ENCODE data around the gene PPIB.
A peak's percentile ranks its signal among the peaks of the same experiment; 100 is the strongest.

The PPIB gene

DNA sequence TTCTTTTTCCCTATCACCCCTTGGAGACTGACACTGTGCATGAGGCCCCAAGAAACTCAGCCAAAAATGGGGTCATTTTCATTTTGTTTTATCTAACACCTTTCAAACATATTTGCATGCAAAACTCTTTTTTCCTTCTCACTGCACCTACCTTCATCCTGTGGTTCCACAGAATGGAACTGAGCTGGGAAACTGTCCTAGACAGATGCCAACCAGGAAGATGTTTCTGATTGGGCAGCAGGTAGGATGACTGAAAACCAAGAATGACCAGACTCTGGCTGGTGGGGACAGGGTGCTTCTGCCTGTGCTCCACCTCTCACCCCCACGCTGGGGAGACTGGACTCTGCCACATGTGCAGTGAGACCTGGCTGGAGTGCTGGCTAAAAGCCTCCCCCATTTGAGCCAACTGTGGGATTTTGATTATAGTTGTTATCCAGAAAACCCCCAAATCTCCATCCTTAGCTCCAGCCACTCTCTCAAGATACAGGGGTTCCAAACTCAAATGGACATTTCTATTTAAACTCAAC lies 5.2 kb downstream of the PPIB start:
- no peak for DNase-seq

DNA sequence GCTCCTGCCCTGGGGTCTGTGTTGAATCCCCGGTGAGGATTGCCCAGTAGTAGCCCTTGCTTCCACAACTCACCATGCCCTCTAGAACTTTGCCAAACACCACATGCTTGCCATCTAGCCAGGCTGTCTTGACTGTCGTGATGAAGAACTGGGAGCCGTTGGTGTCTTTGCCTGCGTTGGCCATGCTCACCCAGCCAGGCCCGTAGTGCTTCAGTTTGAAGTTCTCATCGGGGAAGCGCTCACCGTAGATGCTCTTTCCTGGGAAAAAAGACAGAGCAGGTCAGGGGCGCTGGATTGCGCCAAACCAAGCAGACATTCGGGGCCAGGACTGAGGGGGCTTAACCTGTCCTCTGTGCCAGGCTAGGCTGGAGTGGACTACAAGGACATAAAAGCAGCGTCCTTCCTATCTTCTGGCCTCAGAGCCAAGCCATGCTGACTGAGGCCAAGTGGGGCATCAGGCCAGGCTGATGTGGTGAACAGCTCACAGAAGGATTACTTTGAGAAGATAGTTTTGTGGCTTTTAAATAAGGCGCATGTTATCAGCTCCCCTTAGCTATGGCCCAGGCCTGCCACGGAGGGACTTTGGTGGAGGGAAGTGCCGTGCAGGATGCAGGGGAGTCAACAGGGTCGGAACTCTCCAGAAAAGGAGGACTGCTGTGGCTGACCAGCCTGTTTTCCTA lies 6.0 kb downstream of the PPIB start:
- no peak for DNase-seq

DNA sequence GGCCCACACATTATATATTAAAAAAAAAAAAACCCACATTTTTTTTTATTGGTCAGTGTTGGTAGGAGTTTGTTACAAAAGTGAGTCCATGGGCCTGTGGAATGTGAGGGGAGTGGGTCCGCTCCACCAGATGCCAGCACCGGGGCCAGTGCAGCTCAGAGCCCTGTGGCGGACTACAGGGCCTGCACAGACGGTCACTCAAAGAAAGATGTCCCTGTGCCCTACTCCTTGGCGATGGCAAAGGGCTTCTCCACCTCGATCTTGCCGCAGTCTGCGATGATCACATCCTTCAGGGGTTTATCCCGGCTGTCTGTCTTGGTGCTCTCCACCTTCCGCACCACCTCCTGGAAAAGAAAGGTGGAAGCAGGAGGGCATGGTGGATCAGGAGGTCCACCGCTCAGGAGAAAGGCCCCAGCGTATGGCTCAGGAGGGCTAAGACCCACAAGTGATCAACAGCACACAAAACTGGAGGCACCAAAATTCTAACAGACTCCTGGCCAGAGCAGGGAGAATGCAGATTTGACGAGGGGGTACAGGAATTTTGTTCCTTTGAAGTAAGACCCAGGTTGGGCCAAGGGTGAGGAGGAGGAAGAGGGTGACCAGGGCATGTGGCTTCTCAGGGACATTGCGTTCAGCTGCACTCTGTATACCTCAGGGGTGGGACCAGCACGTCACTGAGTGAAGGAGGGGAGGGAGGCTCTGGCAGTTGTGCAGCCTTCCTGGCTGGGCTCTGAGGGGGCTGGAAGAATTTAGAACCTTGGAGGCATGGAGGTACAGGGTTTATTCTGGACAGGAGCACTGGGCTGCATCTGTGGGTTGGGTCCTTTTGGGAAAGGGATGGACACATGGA lies 6.8 kb downstream of the PPIB start:
- DNase-seq = no peak

DNA sequence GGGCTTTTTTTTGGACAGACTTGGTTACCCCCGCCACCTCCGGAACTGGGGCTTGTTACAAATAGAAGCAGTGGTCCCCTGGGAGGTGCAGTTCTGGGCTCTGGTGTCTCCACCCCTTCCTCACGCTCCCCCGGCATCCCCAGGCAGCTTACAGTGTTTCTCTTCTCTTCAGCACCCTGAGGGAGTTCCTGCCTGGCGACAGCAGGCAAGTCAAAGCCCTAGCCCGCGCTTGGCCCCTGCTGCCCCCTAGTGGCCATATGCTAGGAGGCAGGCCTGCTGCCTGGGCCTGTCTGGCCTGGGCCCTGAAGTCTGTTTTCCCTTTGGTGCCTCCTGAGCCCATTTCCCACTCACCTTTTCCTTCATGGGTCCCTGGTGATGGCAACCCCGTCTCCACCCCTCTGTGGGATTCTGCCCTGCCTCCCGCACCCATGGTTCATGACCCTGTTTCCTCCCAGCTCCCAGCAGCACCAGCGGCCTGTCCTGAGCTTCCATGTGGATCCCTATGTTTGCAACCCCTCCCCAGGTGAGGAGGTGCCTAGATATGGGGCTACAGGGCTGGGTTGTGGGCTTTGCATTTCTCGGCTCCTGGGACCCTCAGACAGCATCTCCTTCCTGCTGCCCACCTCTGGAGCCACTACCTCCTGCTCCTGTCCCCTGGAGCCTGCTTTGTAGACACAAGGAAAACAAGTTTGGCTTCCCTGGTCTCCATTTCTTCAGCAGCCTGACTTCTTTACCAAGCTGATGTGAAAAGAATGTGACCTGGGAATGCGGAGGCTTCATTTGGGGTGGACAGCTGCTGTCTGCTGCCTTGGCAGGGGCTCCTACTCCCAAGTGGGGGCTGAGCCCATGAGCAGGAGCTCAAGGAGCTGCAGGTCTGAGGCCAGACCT lies 9.1 kb downstream of the PPIB start:
- peak; percentile 77 for DNase-seq

DNA sequence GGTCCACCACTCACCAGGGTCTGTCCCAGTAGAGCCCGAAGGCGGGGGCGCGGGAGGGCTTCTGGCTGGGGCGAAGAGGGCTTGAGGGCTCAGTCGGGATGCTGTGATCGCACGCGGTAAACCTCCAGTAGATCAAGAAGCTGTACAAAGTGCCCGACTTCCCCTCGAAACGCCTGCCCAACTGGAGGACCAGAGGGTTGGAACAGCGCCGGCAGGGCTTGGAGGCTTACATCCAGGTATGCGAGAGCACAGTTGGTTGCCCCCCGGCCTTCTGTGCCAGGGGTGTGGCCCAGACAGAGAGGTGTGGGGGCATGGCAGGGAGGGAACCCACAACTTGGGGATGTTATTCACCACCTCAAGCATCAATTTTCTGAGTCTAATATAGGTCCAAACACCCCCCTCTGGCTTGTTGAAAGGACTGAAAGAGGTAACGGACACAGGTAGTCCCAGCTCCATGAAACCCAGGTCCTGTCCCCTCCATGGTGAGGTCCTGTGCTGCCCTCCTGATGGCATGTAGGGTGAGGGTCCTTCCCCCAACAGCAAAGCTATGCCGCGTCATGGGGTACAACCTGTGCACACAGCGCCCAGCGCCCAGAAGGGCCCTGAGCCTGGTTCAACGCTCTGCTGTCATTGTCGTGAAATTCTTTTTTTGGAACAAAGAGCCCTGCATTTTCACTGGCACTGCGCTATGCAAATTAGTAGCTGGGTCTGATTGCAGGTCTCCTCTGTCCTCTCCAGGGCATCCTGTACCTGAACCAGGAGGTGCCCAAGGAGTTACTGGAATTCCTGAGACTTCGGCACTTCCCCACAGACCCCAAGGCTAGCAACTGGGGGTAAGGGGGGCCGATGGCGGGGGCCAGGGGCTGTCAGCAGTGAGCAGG lies 10.1 kb downstream of the PPIB start:
- DNase-seq = no peak

DNA sequence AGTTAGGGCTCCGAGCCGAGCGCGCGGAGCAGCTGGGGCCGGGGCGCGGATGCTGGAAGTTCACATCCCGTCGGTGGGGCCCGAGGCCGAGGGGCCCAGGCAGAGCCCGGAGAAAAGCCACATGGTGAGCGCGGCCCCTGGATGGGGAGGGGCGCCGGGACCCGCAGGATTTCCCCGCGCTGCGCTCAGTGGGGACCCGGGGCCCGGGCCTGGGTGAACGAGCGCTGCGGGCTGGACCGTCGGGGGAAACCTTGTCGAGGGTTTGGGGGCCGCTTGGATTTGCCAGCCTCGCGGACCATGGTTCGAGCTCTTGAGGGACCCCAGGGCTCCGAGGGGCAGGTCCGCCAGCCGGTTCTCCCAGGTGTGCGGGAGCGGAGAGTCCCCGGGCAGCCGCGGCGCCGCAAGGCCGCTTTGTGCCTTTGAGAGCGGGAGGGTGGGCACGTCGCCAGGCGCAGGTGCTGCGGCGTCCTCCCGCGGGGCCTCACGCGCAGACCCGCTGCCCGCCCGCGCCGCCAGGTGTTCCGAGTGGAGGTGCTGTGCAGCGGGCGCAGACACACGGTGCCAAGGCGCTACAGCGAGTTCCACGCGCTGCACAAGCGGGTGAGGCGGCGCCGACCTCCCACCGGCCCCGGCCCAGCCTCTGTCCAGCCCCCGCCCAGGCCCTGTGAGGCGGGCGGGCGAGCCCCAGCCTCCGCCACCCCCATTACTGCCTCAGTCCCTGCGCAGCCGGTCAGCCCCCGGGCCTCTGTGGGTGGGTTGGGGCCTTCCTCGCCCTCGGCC lies 10.9 kb downstream of the PPIB start, which contains the start of gene SNX22:
TSS of gene SNX22 (plus strand) at position 5 of the 780 bp plus-strand sequence. CDS start at position 50, 45 bp downstream.
- no peak for DNase-seq

DNA sequence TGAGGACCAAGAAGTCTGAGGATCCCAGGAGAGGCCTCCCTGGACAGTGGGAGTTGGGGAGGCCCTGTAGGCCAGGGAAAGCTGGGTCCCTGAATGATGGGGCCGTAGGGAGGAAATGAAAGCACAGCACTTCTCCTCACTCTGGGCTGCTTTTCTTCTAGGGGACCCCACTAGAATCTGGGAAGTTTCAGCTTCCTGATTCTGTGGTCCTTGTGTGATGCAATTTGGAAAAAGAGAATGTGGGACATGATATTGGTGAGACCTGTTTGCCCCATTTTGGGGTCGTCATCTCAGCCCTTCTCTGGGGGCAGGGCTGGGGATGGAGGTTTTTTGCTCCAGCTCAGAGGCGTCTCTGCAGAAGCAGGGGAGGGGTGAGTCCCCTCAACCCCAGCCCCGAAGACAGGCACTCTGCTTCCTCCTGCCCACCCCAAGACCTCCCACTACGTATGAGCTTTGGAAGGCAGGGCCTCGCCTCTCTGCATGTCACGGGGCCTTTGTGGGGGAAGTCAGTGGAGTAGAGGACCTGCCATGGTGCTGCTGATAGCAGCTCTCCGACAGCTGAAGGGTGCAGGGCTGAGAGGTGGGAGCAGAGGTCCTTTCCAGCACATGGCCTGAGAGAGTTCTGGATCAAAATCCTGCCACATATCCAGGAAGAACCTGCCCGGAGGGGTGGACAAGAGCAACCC lies 12.8 kb downstream of the PPIB start:
- no peak for DNase-seq

DNA sequence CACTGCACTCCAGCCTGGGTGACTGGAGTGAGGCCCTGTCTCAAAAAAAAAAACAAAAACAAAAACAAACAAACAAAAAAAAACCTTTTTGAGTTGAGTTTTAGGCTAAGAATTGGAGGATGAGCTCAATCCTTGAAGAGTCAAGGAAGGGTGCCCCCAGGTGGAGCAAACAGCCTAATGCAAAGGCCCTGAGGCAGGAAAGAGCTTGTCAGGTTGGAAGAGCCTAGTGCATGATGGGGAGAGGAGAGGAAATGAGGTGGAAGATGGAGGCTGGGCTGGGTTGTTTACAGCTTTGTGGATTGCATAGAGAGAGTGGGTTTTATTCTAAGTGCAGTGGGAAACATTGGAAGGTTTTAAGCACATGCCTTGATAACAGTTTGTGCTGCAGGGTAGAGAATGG lies 13.4 kb downstream of the PPIB start:
- DNase-seq = no peak

DNA sequence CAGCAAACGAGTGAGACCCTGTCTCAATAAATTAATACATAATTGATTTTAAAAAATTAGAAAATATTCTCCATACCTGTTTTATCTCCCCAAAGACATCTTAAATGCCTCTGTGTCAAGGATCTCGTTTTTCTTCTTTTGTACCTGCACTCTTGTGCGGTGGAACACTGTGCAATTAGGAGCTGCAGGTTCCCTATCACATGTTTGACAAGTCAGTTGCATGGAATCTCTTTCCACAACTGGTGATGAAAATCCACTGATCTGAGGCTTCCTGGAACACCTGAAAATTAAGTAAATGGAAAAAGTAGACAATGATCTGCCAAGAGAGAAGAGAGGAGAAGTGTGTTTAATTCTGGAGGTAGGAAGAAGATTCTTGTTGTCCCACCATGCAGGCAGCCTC lies 14.2 kb downstream of the PPIB start:
- no peak for DNase-seq

DNA sequence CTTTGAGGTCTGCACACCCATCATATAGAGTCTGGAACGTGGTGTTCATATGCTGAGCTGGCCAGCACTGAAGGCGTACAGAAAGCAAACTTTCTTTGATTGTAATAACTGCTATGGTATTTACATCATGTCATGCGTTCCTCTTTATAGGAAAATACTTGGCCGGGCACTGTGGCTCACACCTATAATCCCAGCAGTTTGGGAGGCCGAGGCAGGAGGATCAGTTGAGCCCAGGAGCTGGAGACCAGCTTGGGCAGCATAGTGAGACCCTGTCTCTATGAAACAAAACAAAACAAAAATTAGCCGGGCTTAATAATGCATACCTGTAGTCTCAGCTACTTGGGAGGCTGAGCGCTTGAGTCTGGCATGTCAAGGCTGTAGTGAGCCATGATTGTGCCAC lies 14.7 kb downstream of the PPIB start:
- DNase-seq = no peak

DNA sequence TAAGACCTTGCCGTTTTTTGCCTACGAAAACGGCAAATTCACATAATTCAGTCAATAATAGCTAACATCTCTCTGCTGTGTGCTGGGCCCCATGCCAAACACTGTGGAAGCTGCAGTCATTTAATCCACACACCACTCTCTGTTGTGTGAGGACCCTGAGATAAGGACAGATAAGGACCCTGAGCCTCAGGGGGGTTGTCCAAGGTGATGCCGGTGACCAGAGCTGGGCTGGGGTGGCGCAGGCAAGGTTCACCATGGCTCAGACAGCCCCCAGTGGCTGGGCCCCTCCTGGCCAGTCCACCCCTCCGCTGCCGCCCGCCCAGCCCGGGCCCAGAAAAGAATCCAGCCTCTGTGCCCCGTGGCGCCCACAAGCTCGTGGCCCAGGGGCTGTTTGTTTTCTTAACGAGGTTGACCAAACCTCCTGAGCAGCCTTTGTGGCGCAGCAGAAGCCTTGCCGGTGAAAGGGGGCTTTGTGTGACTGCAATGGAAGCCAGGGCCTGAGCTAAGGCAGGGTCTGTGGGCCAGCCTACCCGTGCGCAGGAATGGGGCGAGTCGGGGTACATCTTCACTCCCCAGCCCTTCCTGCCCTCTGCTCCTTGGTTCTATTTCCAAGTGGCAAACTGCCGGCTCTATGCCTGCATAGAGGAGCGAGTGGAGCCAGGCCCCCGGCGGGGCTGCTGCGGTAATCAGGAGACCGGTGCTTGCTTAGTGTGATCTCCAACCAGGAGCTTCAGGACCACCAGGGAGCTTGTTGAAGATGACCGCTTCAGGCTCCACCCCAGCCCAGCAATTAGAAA lies 15.7 kb downstream of the PPIB start:
- no peak for DNase-seq

DNA sequence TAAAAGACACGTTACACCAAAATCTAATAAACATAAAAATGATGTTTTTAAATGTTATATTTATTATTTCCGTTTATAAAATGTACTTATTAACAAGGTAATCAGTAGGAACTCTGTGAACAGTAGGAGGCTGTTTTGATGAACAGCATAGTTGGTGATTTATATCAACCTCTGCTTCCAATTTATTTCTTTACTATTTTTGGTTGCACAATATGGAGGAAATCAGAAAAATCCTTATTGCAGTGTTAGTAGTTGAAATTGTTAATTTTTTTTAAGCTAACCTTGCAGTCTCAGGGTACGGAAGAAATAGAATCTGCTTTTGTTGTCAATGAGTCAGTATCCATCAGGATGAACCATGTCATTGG lies 16.3 kb downstream of the PPIB start:
- no peak for DNase-seq

DNA sequence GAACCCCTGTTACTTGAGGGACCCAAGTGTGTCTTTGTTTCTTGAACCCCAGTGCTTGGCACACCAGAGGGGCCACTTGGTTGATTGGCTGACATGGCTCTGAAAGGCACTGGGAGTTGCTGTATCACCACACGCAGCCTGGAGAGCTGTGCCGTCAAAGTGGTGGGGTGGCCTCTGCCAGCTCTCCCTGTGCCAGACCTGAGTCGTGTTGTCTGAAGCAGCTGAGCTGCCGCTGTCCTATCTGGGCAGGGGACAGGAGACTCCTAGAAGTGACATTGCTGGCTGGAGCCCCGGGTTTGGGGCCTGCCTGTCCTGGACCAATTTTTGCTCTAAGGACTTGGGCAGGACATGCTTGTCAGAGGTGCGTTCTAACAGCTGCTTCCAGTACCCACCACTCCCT lies 16.8 kb downstream of the PPIB start:
- no peak for DNase-seq

DNA sequence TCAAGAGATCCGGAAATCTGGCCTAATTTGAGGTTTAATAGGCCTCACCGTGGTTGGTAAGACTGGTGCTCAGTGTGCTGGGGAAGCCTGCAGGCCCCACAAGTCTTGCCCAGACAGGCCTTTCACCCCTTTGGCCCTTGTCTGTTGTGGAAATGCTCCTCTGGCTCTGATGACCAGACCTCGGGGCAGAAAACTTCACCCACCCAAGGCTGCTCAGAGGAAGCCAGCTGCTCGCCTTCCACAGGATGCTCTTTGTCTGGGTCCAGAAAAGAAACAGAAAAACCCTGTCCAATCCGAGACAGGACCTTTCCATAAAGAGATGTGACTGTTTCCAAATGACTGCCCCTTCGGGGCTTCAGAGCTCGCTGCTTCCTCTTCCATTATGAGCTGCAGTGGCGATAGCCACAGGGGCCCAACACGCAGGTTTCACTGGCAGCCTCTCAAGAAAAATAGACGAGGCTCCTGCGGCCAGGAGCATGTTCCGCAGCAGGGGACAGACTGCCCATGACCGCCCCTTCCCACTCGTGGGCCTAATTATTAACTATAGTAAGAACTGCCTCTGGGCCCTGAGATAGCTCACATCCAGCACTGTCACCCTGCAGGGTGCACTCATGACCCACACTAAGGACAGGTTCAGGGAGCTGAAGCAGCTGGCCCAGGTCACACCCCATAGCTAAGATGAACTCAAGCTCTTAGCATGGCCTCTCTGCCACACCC lies 18.1 kb downstream of the PPIB start:
- no peak for DNase-seq

DNA sequence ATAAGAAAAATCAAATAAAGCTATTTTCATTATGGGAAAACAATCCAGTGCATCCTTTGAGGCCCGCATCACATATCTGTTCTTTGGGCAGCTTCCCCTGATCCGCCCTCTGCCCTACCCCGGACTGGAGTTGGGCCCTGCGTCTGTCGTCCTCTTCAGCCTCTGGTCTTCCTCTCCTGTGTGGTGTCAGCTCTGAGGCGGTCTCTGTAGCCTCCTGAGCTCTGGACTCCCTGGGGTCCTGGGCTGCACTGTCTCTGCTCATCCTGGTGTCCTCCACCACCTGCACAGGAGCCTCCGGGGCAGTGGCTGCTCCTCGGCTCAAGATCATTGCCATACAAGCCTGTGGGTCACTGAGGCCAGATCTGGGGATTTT lies 18.6 kb downstream of the PPIB start:
- no peak for DNase-seq

DNA sequence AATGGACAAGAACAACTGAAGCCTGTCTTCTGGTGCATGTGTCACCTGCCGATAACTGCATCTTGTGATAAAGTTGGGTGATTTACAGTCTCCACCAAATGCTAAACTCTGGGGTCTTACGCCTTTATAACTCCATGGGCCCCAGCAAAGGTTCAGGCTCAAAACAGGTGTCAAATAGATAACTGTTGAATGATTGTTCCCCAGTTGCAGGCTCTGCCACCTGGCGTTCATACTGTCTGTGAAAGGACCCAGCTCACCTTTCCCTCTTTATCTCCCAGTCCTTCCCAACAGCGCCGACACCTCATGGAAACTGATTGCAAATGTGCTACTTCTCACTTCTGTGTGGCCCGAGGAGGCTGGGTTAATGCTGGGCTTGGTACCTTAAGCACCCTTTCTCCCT lies 19.5 kb downstream of the PPIB start:
- DNase-seq = no peak

DNA sequence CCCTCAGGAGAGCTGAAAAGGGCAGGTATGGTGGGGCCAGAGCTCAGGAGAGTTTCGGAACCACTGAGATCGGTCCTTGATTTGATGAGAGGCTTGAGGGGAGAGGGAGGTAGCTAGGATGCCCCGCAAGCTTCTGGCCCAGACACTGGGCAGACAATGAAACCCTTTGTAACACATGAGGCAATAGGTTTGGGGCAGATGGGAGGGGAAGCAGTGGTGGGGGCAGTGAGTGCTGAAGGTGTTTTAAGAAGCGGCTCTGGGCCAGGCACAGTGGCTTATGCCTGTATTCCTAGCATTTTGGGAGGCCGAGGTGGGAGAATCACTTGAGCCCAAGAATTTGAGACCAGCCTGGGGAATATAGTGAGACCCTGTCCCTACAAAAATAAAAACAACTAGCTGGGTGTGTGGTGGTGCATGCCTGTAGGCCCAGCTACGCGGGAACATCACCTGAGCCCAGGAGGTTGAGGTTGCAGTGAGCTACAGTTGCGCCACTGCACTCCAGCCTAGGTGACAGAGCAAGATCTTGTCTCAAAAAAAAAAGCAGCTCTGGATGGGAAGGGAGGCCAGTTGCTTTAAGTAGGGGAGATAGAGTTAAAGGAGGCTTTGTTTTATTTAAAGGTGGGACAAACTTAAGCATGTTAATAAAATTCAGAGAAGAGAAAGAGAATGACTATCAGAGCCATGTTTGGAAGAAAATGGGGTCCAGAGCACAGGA lies 20.9 kb downstream of the PPIB start:
- DNase-seq = no peak

DNA sequence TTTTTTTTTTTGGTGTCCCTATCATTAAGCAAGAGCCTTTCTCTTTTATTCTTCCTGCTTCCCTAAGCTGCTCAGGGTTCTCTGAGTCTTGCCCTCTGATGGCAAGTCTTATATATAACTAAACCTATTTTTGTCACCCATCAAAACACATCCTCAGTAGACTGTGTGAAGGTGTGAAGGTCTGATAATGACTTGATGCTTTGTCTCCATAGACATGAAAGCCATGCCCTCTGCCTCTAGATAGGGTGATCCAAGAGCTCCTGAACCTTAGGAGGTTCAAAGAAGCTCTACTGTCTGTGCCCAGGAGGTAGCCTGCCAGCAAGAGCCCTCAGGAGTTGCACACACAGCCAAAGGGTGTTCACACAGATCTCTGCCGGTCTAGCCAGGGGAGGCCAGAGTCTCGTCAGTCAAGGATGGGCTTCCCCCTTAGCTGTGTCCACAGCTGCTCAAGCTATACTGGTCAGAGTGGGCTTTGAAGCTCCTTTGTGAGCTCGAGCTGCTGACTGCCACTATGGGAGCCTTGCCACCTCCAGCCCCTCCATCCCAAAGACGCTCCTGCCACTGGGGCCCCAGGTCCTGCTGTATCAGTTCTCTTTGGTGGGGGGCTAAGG lies 24.4 kb downstream of the PPIB start:
- DNase-seq = no peak
